Fibroblast of the aortic adventitia (primary cell): Measurements from ENCODE around the gene ASZ1. TPM values are rescaled to one million over a fixed set of nuclear protein-coding genes. Genes with fewer than 3 reads are reported as not detected.

Experiments used
- DNase-seq: peaks from one replicate; pipeline ENCODE4 v3.0.0-alpha.2; 2010; ENCODE audit warnings: low read depth
- H3K4me3 ChIP-seq: 2 replicates; pipeline ENCODE4 v1.5.1; 2011; ENCODE audit warnings: low read depth, mild to moderate bottlenecking, control low read depth, low read length, moderate library complexity
- total RNA-seq: library from RNA; depleted of rRNA; stranded (reverse); fragments of >200 nt; gene quantifications from 2 replicates; pipeline ENCODE4 v1.2.3, GENCODE V29; 2012; ENCODE audit warnings: low replicate concordance
- TF ChIP-seq, protein P1 (sequence below): IDR thresholded peaks from 2 replicates; pipeline ENCODE4 v1.5.1; 2011; ENCODE audit warnings: mild to moderate bottlenecking, low read length, control low read depth, inconsistent platforms; ENCODE audit not compliant: insufficient read depth

Gene ASZ1
- total RNA-seq, 1 donor, result not detected

DNA sequence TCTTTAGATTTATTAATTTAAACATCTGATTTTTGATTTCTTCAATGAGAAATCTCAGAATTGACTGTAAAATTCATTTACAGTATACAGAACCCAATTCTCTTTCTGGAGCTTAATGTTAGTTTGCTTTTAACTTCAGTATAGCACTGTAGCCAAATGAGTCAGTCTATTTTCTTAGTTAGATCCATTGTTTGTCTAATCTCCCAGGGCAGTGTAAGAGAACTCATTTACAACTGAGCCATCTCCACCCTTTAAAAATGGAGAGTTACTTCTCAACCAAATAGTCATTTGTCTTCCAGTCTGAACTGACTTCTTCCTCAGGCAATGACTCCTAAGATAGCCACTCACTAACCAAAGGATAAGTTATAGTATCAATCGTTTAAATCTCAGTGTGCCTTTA is 101.5 kb downstream of the ASZ1 start:
- DNase-seq, result peak; percentile 77
- H3K4me3 ChIP-seq, result no peak overlapping the region
- TF ChIP-seq, protein P1, sequence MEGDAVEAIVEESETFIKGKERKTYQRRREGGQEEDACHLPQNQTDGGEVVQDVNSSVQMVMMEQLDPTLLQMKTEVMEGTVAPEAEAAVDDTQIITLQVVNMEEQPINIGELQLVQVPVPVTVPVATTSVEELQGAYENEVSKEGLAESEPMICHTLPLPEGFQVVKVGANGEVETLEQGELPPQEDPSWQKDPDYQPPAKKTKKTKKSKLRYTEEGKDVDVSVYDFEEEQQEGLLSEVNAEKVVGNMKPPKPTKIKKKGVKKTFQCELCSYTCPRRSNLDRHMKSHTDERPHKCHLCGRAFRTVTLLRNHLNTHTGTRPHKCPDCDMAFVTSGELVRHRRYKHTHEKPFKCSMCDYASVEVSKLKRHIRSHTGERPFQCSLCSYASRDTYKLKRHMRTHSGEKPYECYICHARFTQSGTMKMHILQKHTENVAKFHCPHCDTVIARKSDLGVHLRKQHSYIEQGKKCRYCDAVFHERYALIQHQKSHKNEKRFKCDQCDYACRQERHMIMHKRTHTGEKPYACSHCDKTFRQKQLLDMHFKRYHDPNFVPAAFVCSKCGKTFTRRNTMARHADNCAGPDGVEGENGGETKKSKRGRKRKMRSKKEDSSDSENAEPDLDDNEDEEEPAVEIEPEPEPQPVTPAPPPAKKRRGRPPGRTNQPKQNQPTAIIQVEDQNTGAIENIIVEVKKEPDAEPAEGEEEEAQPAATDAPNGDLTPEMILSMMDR, result no peak

DNA sequence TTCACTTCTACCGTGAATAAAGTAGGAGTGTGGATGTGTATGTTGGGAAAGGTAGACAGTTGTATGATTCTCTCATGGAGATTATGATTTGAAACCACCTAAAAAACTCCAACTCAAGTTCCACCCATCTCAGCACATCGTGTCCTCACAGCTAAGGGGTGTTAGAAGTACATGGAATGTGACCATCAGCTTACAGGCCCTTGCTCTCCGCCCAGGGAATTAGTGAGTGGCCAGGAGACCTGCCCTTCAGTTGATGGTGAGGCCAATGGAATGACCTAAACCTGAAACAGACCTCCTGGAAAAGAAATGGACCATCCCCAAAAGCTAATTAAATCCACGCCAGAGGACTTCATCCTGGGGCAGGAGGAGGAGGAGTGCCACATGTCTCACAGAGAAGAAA is 102.3 kb downstream of the ASZ1 start:
- TF ChIP-seq, protein P1, result no peak
- H3K4me3 ChIP-seq, result peak overlapping the region; percentile 75
- DNase-seq, result peak; percentile 86

DNA sequence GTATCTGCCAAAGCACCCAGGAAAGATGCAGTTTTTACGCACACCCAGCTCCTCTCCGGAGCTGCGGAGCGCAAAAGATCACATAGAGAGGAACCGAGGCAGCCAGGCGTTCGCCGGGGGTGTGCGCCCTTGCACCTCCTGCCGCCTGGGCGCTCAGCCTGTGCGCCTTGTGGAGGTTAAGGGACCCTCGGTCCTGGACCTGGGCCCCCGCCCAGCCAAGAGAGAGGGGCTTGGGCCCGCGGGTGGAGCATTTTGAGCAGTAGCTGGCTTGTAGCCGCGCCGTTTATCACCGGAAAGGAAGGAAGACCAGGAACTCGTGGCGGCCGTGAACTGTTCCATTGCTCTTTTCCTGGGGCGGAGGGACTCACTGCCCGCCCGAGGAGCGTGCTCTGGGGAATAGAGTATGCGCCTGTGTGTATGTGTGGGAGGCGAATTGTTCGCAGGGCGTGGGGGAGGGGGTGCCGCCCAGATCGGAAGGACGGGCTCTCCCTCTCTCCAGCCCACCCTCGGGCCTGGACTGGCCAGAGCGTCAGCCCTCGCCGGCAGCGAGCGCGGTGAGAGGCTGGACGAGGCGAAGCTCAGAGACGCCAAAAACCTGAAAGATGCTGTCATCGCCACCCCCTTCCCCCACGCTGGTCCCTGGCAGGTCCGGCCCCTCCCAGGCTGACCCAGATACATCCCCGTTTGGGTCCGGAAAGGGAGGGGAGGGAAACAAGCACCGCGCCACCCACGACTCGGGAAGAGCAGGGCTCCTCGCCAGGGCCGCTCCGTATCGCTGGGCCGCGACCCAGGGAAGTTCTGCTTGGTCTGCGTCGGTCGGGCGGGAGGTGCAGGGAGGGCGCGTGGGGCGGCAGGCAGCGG is 103.2 kb downstream of the ASZ1 start:
- TF ChIP-seq, protein P1, result no peak
- peak; percentile 97 for DNase-seq
- H3K4me3 ChIP-seq, result peak overlapping the region; percentile 75

DNA sequence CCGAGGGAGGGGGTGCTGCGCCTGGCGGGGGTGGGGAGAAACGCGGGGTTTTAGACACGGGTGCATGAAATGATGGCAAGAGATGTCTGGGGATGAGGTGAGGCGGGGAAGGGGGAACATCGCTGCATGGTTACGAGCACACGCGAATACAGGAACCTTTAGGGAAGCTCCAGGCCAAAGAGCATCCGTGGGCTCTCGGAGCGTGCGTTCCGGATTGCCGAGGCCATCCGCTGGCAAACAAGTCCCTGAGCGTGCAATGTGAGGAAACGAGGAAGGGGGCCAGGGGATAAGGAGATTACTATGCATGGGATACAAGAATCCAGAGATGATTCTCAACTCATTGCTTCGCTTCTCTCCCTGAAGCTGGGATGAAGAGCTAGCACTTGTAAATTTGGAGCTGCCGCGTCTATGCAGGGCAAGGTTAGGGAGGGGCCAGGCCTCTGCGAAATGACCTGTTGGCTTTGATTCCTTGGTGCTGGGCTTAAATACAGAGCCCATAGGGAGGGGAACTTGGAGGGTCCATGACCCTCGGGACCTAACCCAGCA is 103.9 kb downstream of the ASZ1 start:
- TF ChIP-seq, protein P1, result no peak

DNA sequence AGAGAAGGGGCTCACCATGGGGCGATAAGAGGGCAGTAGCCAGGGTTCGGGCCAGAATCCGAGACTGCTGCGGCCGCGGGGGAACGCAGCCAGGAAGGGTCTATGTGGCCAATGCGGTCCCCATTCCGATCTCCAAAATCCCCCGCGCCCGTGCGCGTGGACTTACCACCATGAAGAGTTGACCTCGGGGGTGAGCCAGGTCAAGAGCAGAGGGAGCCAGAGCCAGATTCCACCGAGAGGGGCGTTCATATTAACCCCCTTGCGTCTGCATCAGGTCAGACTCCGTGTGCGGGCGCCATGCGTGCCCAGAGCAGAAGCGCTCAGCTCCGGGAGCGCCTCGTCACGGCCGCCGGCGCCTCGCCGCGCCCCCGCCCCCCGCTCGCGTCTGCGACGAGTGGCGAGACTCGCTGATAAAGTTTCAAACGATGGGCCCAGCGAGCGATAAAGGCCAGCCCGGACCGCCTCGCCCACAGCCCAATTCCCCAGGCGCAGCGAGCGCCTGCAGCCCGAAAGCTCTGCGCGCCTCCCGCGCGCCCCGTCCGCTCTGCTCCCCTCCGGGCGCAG is 104.5 kb downstream of the ASZ1 start, which contains the start of gene WNT2:
TSS of gene WNT2 (minus strand) at position 318 of the 564 bp plus-strand sequence. CDS start at position 249, 69 bp downstream.
- TF ChIP-seq, protein P1, result no peak
- peak within 1 kb of the TSS; percentile 75 for H3K4me3 ChIP-seq
- DNase-seq, result peak; percentile 54

More for the DNA sequence above, 103.9 kb downstream of the ASZ1 start:
- H3K4me3 ChIP-seq, result peak overlapping the region; percentile 75
- peak; percentile 63 for DNase-seq

DNA sequence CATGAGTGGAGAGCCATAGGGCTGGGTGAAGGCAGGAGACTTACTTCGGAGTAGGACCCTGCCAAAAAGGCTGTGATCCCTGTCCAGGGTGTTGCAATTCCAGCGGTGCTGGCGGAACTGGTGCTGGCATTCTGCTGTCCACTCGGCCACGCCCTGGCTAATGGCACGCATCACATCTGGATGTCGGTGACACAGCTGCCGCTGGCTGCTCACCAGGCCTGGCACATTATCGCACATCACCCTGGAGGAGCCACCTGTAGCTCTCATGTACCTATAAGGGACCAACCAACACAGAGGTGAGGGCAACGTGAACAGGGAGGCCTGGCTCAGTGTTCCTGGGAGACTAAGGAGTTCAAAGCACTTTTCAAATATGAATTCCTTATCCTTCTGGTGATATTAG is 106.8 kb downstream of the ASZ1 start:
- no peak overlapping the region for H3K4me3 ChIP-seq
- TF ChIP-seq, protein P1, result no peak
- DNase-seq, result no peak
